Measurements from ENCODE around the gene CHMP6.

DNA sequence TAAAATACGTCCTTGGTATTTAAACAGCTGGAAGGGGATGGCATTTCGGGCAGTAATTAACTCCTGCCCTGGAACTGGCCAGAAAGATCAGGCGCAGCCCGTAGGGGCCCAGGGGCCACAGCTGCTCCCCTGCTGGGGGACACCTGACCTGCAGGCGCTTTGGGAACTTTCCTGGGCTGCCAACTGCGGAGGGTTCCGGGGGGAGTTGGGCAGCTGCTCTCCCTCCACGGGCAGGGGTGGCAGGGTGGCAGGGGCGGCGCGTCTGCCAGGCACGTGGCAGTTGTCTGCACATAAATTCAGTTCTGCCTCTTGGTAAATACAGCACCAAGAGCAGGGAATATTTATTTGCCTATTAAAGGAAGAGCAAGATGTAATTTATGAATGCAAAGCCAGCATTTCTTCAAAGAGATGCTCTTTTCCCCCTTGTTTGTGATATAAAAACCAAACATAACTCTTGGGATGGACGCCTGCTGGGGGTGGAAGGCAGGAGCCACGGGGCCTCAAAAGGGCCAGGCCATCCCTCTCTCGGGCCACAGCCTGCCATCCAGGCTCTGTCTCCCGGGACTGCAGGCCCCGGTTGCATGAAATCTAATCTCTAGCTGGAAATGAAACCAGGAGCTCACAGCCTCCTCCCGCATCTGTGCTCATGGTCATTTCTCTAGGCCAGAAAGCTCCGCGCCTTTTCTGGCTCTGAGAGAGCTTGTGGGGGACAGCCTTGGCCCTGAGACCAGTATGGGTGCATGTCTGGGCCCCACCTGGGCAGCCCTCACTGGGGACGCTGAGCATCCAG lies 29.9 kb upstream of the CHMP6 start:
- TF ChIP-seq, protein P1, sequence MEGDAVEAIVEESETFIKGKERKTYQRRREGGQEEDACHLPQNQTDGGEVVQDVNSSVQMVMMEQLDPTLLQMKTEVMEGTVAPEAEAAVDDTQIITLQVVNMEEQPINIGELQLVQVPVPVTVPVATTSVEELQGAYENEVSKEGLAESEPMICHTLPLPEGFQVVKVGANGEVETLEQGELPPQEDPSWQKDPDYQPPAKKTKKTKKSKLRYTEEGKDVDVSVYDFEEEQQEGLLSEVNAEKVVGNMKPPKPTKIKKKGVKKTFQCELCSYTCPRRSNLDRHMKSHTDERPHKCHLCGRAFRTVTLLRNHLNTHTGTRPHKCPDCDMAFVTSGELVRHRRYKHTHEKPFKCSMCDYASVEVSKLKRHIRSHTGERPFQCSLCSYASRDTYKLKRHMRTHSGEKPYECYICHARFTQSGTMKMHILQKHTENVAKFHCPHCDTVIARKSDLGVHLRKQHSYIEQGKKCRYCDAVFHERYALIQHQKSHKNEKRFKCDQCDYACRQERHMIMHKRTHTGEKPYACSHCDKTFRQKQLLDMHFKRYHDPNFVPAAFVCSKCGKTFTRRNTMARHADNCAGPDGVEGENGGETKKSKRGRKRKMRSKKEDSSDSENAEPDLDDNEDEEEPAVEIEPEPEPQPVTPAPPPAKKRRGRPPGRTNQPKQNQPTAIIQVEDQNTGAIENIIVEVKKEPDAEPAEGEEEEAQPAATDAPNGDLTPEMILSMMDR (IDR thresholded peaks at IDR 0.05) = no peak
- TF ChIP-seq POLR2AphosphoS5 (IDR thresholded peaks at IDR 0.05) = no peak
- TF ChIP-seq EP300 (IDR thresholded peaks at IDR 0.05) = no peak
- TF ChIP-seq POLR2A (IDR thresholded peaks at IDR 0.05) = no peak
